Stimulated activated effector memory CD8-positive, alpha-beta T cell treated with anti-CD3 and anti-CD28 coated beads, Interleukin-12 subunit alpha, Interleukin-12 subunit beta, amount 100 ng/mL, for 72 hours (primary cell): ENCODE data around the gene ARMC5.
"Not testable (repeated sequence)": the region's sequence is repeated elsewhere in the genome, so short reads cannot be mapped to it uniquely, and the experiment has no call there.

ENCODE experiments used
- ATAC-seq: fragments of 150-1000 bp; cut with Tn5 transposase; 2 replicates; pipeline ENCODE4 v1.10.0; 2021
- DNase-seq, 2 donors: peaks; one replicate each; pipeline ENCODE4 v3.0.0; 2021 to 2022; ENCODE audit warnings: low spot score in 2 of 2
- H3K27ac Mint-ChIP-seq: one replicate; pipeline ENCODE4 v1.8.0; 2022; ENCODE audit warnings: mild to moderate bottlenecking, mixed read lengths
- H3K36me3 Mint-ChIP-seq: one replicate; pipeline ENCODE4 v1.8.0; 2022; ENCODE audit warnings: mild to moderate bottlenecking, mixed read lengths
- H3K4me1 Mint-ChIP-seq: one replicate; pipeline ENCODE4 v1.8.0; 2022; ENCODE audit warnings: mixed read lengths
- H3K4me3 Mint-ChIP-seq: one replicate; pipeline ENCODE4 v1.8.0; 2022; ENCODE audit warnings: mild to moderate bottlenecking, mixed read lengths
- H3K9me3 Mint-ChIP-seq: one replicate; pipeline ENCODE4 v1.8.0; 2022; ENCODE audit warnings: mixed read lengths

ARMC5 gene

DNA sequence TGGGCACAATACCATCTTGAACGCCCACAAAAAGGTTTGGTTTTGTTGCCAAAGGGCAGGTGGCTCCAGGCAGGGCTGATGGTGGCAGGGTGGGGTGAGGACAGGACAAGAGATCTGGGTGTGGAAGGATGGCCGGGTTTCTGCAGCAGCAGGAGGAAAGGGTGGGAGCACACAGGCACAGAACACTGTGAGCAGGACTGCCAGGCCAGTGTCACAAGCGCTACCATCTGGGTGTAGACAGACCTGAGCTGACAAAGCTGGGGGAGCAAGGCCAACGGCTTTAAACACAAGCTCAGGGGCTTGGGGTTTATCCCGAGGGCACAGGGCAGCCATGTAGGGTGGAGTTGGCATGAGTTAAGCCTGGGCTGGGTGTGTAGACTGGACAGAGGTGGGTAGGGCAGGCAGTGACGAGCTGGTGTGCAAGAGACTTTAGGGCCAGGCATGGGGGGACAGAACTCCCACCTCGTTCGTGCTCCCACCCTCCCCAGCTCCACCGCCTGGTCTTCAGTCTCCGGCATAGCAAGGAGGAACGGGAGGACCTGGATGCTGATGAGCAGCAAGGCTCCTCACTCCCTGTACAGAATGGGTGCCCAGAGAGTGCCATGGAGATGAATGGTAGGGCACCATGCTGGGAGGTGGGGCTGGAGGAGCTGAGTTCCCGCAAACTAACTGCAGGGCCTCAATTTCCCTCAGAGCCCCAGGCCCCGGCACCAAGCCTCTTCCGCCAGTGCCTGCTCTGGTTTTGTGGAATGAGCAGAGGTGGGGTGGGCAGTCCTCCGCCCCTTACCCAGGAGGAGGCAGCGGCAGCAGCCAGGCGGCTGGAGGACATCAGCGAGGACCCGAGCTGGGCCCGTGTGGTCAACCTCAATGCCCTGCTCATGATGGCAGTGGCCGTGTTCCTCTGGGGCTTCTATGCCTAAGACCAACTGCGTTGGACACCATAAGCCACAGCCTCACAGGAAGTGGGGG, 30.6 kb downstream of the ARMC5 start:
- DNase-seq, result no peak
- H3K4me3 Mint-ChIP-seq, result peak overlapping the region; percentile 80
- H3K27ac Mint-ChIP-seq, result no peak overlapping the region

DNA sequence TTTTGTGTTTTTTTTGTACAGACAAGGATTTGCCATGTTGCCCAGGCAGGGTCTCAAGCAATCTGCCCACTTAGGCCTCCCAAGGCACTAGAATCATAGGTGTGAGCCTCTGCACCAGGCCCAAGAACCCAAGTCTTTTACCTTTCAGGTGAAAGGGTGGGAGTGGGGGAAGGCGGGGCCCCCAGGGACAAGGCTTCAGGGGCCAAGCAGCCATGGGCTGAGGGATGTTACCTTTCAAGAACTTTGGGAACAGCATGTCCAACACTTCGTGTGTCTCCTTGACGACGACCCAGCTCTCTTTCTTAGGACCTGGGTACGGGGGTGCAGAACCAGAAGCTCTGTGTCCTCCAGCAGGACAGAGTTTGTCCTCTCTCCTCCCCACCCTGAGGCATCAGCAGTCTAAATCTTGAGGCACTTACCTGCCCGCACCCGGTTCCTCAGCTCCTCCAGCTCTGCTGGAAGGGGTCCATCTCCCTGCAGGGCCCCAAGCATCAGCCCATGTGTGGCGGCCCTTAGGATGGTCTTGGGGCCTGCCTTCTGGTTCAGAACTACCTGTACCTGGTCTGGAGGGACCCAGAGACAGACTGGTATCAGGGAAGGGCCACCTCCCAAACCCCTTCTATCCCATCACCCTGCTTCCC, 32.6 kb downstream of the ARMC5 start:
- Mint-ChIP-seq H3K4me3 (no peak overlapping the region), H3K4me1 (peaks cover 7% of the 10 kb centered on the region), H3K9me3 (no peaks in the 10 kb centered on the region), H3K27ac (no peak overlapping the region), H3K36me3 (peaks cover 24% of the 10 kb centered on the region)
- DNase-seq (no peak), ATAC-seq (no peak)

More for the DNA sequence above, 30.6 kb downstream of the ARMC5 start:
- no peak for ATAC-seq
- Mint-ChIP-seq H3K4me1 (peaks cover 7% of the 10 kb centered on the region), H3K9me3 (no peaks in the 10 kb centered on the region), H3K36me3 (peaks cover 16% of the 10 kb centered on the region)

DNA sequence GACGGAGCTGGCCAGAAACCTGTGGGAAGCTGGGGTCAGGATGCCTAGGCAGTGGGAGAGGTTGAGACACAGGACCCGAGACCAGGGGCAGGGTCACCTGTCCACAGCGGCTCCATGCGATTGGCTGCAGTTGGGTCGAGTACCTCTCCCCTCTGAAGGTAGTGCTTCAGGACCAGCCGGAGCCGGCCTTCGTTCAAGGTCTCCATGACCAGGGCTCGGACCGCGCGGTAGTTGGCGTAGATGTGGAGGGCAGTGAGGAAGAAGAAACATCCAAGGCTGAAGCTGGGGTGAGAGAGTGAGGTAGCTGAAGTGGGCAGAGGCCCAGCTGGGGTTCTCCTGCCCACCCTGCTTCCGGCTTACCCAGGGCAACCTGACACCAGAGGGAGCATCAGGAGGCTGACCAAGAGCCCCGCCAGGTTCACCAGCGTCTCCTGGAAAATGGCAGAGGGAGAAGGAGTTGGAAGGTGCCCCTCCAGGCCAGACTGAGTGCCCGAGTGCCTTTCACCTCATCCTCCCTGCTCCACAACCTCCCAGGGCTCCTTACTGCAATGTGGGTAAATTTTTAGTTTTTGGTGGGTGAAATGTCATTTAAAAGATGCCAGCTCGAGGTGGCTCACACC, 34.3 kb downstream of the ARMC5 start:
- Mint-ChIP-seq H3K36me3 (peaks cover 32% of the 10 kb centered on the region), H3K4me1 (peaks cover 12% of the 10 kb centered on the region)

DNA sequence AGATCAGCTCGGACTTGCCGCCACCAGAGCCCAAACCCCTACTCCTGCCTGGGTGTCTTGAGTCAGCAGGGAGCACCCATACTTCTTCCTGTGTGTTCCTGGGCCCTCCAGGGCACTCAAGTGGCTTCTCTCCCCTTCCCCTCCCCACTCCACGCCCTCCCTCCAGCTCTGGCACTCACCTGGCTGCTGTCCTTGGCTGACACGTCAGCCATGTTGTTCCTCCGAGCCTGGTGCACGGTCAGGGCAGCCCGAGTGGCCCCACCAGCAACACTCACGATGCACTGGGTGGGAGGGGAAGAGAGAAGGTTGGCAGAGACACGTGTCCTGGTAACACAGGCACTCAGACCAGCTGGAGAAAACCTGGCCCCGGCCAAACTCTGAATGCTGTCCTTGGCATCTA, 37.4 kb downstream of the ARMC5 start:
- H3K4me3 Mint-ChIP-seq, result no peak overlapping the region
- ATAC-seq, result no peak
- H3K9me3 Mint-ChIP-seq, result no peaks in the 10 kb centered on the region
- DNase-seq, result no peak
- peaks cover 10% of the 10 kb centered on the region for H3K4me1 Mint-ChIP-seq
- H3K36me3 Mint-ChIP-seq, result peaks cover 39% of the 10 kb centered on the region
- H3K27ac Mint-ChIP-seq, result peak overlapping the region; percentile 70

More for the DNA sequence above, 34.3 kb downstream of the ARMC5 start:
- Mint-ChIP-seq H3K27ac (no peak overlapping the region), H3K4me3 (no peak overlapping the region), H3K9me3 (no peaks in the 10 kb centered on the region)
- ATAC-seq (no peak), DNase-seq (no peak)

DNA sequence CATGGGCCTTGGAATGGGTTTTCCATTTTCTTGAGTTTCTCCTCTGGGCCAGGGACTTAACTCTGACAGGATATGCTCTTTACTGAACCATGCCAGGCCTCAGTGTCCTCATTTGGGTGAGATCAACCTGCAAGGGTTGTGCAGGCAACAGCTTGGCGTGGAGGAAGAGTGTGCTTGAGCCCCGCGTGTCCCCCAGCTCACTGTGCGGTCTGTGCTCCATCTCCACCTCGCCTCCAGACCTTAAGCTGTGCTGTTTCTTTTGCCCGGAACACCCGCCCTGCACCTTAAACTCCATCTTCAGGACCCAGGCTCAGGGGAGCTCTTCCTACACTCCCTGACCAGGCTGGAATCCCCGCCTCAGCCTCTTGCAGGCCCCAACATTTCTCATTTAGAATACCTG, 39.2 kb downstream of the ARMC5 start:
- ATAC-seq, result no peak
- H3K4me1 Mint-ChIP-seq, result peaks cover 10% of the 10 kb centered on the region
- H3K27ac Mint-ChIP-seq, result no peak overlapping the region

DNA sequence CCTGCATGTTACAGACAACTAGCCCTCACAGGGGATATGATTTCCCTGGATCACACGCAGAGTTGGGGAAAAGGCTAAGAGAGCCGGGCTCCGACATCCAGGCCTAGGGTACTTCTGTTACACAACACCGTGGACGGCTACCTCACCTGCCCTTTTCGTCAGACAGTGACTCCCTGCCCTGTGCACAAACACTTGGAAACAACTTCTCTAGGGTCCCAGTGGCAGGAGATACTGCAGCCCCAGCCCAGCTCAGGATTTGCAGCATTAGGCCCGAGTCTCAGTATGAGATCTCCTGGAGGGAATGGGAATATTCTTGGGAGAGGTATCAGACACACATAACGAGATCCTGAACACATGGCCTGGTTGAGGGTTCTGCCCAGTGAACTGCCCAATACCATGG, 40.6 kb downstream of the ARMC5 start:
- Mint-ChIP-seq H3K4me1 (peaks cover 11% of the 10 kb centered on the region), H3K4me3 (no peak overlapping the region), H3K27ac (no peak overlapping the region), H3K9me3 (no peaks in the 10 kb centered on the region), H3K36me3 (peaks cover 24% of the 10 kb centered on the region)
- no peak for ATAC-seq
- DNase-seq, result no peak

More for the DNA sequence above, 39.2 kb downstream of the ARMC5 start:
- no peak for DNase-seq
- Mint-ChIP-seq H3K4me3 (no peak overlapping the region), H3K9me3 (no peaks in the 10 kb centered on the region), H3K36me3 (peaks cover 31% of the 10 kb centered on the region)

DNA sequence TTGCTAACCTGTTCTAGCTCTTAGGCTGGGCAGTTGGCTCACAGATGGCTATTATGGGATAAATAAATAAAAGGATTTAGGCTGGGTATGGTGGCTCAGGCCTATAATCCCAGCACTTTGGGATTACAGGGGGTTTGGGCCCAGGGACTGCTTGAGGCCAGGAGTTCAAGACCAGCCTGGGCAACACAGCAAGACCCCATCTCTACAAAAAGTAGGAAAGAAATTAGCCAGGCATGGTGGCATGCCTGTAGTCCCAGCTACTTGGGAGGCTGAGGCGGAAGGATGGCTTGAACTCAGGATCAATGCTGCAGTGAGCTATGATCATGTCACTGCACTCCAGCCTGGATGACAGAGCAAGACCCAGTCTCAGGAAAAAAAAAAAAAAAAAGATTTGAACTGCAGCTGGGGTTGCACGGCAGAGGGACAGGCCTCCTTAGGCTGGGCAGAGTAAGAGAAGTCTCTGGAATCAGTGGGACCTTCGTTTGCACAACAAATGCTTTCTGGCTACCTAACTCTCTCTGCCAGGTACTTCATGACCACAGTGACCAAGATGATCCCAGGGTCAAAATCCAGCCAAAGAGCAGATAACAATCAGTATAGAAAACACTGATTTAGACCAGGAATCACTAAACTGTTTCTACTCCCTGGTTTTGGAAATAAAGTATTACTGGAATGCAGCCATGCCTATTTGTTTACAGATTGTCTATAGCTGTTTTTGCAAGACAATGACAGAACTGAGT, 42.1 kb downstream of the ARMC5 start:
- H3K4me3 Mint-ChIP-seq, result no peak overlapping the region
- H3K27ac Mint-ChIP-seq, result no peak overlapping the region
- peaks cover 23% of the 10 kb centered on the region for H3K4me1 Mint-ChIP-seq
- H3K9me3 Mint-ChIP-seq, result no peaks in the 10 kb centered on the region
- ATAC-seq (no peak), DNase-seq (no peak)
- peaks cover 29% of the 10 kb centered on the region for H3K36me3 Mint-ChIP-seq

DNA sequence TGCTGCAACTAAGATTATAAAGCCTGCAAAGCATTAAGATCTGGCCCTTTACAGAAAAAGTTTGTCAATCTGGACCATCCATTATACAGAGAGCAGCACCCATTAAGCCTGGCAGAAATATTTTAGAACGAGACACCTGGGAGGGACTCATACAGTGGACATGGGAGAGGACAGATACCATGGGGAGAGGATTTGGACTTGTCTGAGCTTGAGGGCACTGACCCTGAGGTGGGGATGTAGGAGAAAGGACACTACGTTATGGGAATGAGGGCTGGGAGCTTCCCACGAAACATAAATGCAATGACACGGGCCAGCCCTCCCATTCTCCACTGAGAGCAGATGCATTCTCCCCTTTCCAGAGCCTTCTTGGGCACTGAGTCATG, 42.7 kb downstream of the ARMC5 start:
- Mint-ChIP-seq H3K27ac (no peak overlapping the region), H3K4me1 (peaks cover 26% of the 10 kb centered on the region), H3K36me3 (peaks cover 31% of the 10 kb centered on the region), H3K9me3 (no peaks in the 10 kb centered on the region), H3K4me3 (no peak overlapping the region)
- DNase-seq, result no peak
- ATAC-seq, result no peak

DNA sequence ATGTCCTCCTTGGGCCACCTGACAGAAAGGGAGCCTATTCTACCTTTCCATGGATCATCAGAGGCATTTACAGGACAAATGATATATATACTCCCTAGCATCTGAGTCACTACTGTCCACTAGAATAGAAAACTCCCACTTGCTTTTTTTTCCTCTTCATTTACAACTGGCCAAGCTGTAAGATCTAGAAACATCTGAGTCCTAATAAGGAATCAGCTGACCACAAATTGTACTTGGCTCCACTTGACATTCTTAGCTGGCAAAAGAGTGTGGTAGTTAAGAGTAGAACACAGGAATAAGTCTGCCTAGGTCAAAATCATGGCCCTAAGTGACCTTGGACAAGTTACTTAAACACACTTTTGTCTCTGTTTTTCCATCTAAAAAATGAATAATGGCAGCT, 43.7 kb downstream of the ARMC5 start:
- Mint-ChIP-seq H3K36me3 (peaks cover 28% of the 10 kb centered on the region), H3K9me3 (no peaks in the 10 kb centered on the region), H3K4me1 (peaks cover 28% of the 10 kb centered on the region), H3K27ac (peak overlapping the region; percentile 43), H3K4me3 (no peak overlapping the region)
- ATAC-seq, result no peak
- no peak for DNase-seq

DNA sequence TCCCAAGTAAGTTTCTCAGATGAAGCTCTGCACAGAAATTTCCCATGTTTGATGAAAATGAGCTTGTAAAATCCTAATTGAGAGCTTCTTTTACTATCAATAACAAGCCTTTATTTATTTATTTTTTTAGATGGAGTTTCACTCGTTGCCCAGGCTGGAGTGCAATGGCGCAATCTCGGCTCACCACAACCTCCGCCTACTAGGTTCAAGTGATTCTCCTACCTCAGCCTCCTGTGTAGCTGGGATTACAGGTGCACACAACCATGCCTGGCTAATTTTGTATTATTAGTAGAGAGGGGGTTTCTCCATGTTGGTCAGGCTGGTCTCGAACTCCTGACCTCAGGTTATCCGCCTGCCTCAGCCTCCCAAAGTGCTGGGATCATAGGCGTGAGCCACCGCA, 44.3 kb downstream of the ARMC5 start:
- not testable (repeated sequence) for H3K9me3 Mint-ChIP-seq, DNase-seq, H3K27ac Mint-ChIP-seq, H3K4me3 Mint-ChIP-seq, ATAC-seq
- H3K36me3 Mint-ChIP-seq, result peaks cover 26% of the 10 kb centered on the region
- peaks cover 28% of the 10 kb centered on the region for H3K4me1 Mint-ChIP-seq

DNA sequence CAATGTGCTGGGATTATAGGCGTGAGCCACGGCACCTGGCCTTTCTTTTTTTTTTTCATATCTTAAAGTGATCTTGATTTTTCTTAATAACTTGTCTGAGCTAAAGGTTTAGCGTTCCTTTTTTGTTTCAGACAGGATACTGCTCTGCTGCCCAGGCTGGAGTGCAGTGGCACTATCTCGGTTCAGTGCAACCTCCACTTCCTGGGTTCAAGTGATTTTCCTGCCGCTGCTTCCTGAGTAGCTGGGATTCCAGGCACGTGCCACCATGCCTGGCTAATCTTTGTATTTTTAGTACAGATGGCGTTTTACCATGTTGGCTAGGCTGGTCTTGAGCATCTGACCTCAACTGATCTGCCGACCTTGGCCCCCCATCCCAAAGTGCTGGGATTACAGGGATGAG, 44.9 kb downstream of the ARMC5 start:
- Mint-ChIP-seq H3K27ac (no peak overlapping the region), H3K36me3 (peaks cover 26% of the 10 kb centered on the region), H3K9me3 (no peaks in the 10 kb centered on the region), H3K4me3 (no peak overlapping the region), H3K4me1 (peaks cover 32% of the 10 kb centered on the region)
- DNase-seq, result no peak
- ATAC-seq, result no peak

DNA sequence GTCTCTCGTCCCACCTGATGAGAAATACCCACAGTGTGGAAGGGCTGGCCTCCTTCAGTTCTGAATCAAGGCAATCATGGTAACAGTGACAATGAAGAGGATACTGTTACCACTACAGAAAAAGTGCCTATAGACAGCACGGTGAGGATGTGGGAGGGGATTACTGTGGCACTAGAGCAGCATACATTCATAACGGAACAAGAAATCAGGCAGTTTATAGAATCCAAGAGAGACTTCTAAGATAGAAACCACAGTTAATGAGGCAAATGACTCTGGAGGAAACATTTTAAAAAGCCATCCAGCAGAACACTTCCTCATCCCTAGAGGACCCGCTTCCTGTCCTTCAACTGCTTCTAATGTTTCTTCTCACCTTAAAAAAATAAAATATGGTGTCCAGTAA, 46.2 kb downstream of the ARMC5 start:
- peaks cover 26% of the 10 kb centered on the region for H3K36me3 Mint-ChIP-seq
- DNase-seq (no peak), ATAC-seq (peak; percentile 81)
- H3K4me1 Mint-ChIP-seq, result peaks cover 42% of the 10 kb centered on the region
- H3K27ac Mint-ChIP-seq, result peak overlapping the region; percentile 86
- no peaks in the 10 kb centered on the region for H3K9me3 Mint-ChIP-seq
- H3K4me3 Mint-ChIP-seq, result peak overlapping the region; percentile 51

DNA sequence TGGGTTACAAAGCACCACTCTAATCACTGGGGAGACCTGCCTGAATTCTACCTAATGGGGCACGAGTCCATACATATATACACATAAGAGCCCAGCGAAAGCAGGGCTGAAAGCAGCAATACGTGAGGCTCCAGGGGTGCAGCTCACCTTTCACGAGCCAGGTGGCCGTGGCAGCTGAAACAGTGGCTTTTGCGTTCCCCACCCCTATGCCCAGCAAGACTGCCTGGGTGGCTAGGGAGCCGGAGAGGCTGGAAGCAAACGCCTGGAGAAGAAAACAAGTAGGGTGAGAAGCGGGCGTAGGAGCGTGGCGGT, 48.3 kb downstream of the ARMC5 start:
- no peak for DNase-seq
- Mint-ChIP-seq H3K4me3 (peak overlapping the region; percentile 87), H3K36me3 (peaks cover 20% of the 10 kb centered on the region), H3K9me3 (no peaks in the 10 kb centered on the region), H3K4me1 (peaks cover 43% of the 10 kb centered on the region), H3K27ac (peak overlapping the region; percentile 96)
- no peak for ATAC-seq

DNA sequence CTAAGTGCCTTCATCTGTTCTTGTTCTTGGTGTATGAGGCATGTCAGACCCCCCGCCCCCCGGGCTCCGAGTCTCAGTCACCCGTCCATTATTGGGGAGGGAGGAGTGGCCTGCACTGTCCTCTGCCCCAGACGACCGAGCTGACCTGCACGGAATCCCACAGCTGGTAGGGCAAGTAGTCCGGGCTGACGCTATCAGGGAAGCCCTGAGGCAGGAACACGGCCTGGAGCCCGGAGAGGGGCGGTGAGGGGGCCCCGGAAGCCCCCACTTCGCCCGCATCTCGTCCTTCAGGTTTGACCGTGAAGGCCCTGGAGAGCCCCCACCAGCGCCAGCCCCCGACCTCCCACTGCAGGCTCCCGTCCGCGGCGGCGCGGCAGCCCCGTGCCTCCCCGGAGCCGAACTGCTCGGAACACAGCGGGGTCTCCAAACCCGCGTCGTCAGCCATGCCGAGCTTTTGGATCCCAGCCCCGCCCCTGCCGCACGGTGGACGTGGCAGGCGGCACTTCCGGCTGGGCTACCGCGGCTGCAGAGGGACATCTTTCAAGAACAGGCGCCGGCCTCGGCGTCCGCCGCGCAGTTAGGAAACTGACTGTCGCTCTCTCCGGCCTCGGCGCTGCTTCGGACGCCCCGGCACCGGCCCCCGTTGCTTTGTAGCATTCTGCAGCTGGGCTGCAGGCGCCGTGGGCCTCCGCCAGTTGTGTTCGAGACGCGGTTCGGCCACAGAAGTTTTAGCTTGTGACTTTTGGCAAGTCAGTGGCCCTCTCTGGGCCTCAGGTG, 48.8 kb downstream of the ARMC5 start, which contains the start of gene RUSF1:
Gene RUSF1 (minus strand): TSS at position 463 of the 777 bp plus-strand sequence. CDS start 18 bp downstream, at position 445.
- Mint-ChIP-seq H3K4me3 (peak within 1 kb of the TSS; percentile 87), H3K4me1 (peaks cover 43% of the 10 kb centered on the region), H3K36me3 (peaks cover 20% of the 10 kb centered on the region), H3K9me3 (no peaks in the 10 kb centered on the region), H3K27ac (peak within 1 kb of the TSS; percentile 96)
- ATAC-seq, result peak; percentile 89
- DNase-seq, result peak; percentile 73 to 90
